H9 (cell line): ENCODE results near the gene LOXL1. TPM values are rescaled to one million over a fixed set of nuclear protein-coding genes. Genes with fewer than 3 reads are reported as not detected.

ENCODE experiments used
- DNase-seq: peaks from one replicate; pipeline ENCODE4 v3.0.0-alpha.2; 2017
- H2AFZ ChIP-seq: one replicate; pipeline ENCODE4 v1.6.1; 2013; ENCODE audit warnings: mild to moderate bottlenecking, low read length, control low read depth, moderate library complexity
- H2AK5ac ChIP-seq: 2 replicates; pipeline ENCODE4 v1.6.1; 2013; ENCODE audit warnings: low read length, control low read depth, mixed read lengths; ENCODE audit not compliant: insufficient read length
- H2BK120ac ChIP-seq: one replicate; pipeline ENCODE4 v1.6.1; 2013; ENCODE audit warnings: low read depth, mild to moderate bottlenecking, low read length, control low read depth, inconsistent platforms; ENCODE audit not compliant: poor library complexity, severe bottlenecking
- H2BK12ac ChIP-seq: 2 replicates; pipeline ENCODE4 v1.6.1; 2013; ENCODE audit warnings: low read length, control low read depth, mixed read lengths, low read depth; ENCODE audit not compliant: insufficient read length
- H2BK15ac ChIP-seq: 2 replicates; pipeline ENCODE4 v1.6.1; 2013; ENCODE audit warnings: low read depth, low read length, control low read depth
- H2BK20ac ChIP-seq: one replicate; pipeline ENCODE4 v1.6.1; 2013; ENCODE audit warnings: low read depth, mild to moderate bottlenecking, low read length, control low read depth, inconsistent platforms; ENCODE audit not compliant: poor library complexity, severe bottlenecking
- H2BK5ac ChIP-seq: 2 replicates; pipeline ENCODE4 v1.6.1; 2013; ENCODE audit warnings: low read length, control low read depth, mixed read lengths; ENCODE audit not compliant: insufficient read length
- H3K14ac ChIP-seq: 2 replicates; pipeline ENCODE4 v1.6.1; 2013; ENCODE audit warnings: low read length, control low read depth; ENCODE audit not compliant: insufficient read depth
- H3K18ac ChIP-seq: 2 replicates; pipeline ENCODE4 v1.6.1; 2013; ENCODE audit warnings: low read depth, mild to moderate bottlenecking, mixed read lengths, low read length, control low read depth; ENCODE audit not compliant: insufficient read length
- H3K23ac ChIP-seq: 2 replicates; pipeline ENCODE4 v1.6.1; 2013; ENCODE audit warnings: low read length, control low read depth, mixed read lengths, low read depth; ENCODE audit not compliant: insufficient read length
- H3K23me2 ChIP-seq: 2 replicates; pipeline ENCODE4 v1.6.1; 2013; ENCODE audit warnings: low read depth, mild to moderate bottlenecking, mixed read lengths, low read length, control low read depth; ENCODE audit not compliant: insufficient read length, poor library complexity, severe bottlenecking
- H3K27ac ChIP-seq: 2 replicates; pipeline ENCODE4 v1.5.1; 2013; ENCODE audit warnings: low read length, control low read depth, mixed read lengths, low read depth; ENCODE audit not compliant: insufficient read length
- H3K27me3 ChIP-seq: 2 replicates; pipeline ENCODE4 v1.6.1; 2013; ENCODE audit warnings: low read length, control low read depth, inconsistent platforms; ENCODE audit not compliant: insufficient read depth
- H3K4ac ChIP-seq: 2 replicates; pipeline ENCODE4 v1.6.1; 2013; ENCODE audit warnings: low read depth, mild to moderate bottlenecking, control low read depth, inconsistent platforms, low read length, moderate library complexity
- H3K4me1 ChIP-seq: 2 replicates; pipeline ENCODE4 v1.6.1; 2013; ENCODE audit warnings: low read length, control low read depth, inconsistent platforms; ENCODE audit not compliant: insufficient read depth
- H3K4me2 ChIP-seq: 2 replicates; pipeline ENCODE4 v1.6.1; 2013; ENCODE audit warnings: low read length, control low read depth, mixed read lengths; ENCODE audit not compliant: insufficient read length, insufficient read depth
- H3K56ac ChIP-seq: 2 replicates; pipeline ENCODE4 v1.6.1; 2013; ENCODE audit warnings: low read depth, mild to moderate bottlenecking, mixed read lengths, low read length, control low read depth; ENCODE audit not compliant: insufficient read length
- H3K79me1 ChIP-seq: 2 replicates; pipeline ENCODE4 v1.6.1; 2013; ENCODE audit warnings: low read depth, mild to moderate bottlenecking, moderate library complexity, low read length, control low read depth, inconsistent platforms; ENCODE audit not compliant: insufficient read depth, poor library complexity, severe bottlenecking
- H3K79me2 ChIP-seq: 2 replicates; pipeline ENCODE4 v1.6.1; 2013; ENCODE audit warnings: low read length, control low read depth, inconsistent platforms; ENCODE audit not compliant: insufficient read depth
- H3K9ac ChIP-seq: 2 replicates; pipeline ENCODE4 v1.6.1; 2013; ENCODE audit warnings: low read length, control low read depth, mixed read lengths; ENCODE audit not compliant: insufficient read length; ENCODE audit errors: extremely low read depth
- H3K9me3 ChIP-seq: one replicate; pipeline ENCODE4 v1.6.1; 2013; ENCODE audit warnings: low read depth, low read length, inconsistent platforms; ENCODE audit not compliant: control insufficient read depth
- H3T11ph ChIP-seq: one replicate; pipeline ENCODE4 v1.6.1; 2013; ENCODE audit warnings: mild to moderate bottlenecking, low read length, control low read depth, inconsistent platforms
- H4K20me1 ChIP-seq: one replicate; pipeline ENCODE4 v1.6.1; 2013; ENCODE audit not compliant: control insufficient read depth, insufficient read length, insufficient read depth
- H4K5ac ChIP-seq: 2 replicates; pipeline ENCODE4 v1.6.1; 2013; ENCODE audit warnings: low read depth, mild to moderate bottlenecking, mixed read lengths, low read length, control low read depth; ENCODE audit not compliant: insufficient read length
- H4K8ac ChIP-seq: replicated peaks from 2 replicates; pipeline ENCODE4 v1.6.1; 2013; ENCODE audit warnings: low read length, control low read depth, mixed read lengths, low read depth; ENCODE audit not compliant: insufficient read length
- H4K91ac ChIP-seq: 2 replicates; pipeline ENCODE4 v1.6.1; 2013; ENCODE audit warnings: low read depth, mild to moderate bottlenecking, moderate library complexity, mixed read lengths, low read length, control low read depth; ENCODE audit not compliant: insufficient read length
- H3K27ac Mint-ChIP-seq, 3 experiments: 2 replicates in 2 of 3; 3 replicates in 1 of 3; pipeline ENCODE4 v1.8.0; 2020 to 2021; ENCODE audit warnings: mixed read lengths in 3 of 3, mild to moderate bottlenecking in 1 of 3, moderate library complexity in 1 of 3
- H3K27me3 Mint-ChIP-seq: 2 replicates; pipeline ENCODE4 v1.8.0; 2021; ENCODE audit warnings: low read depth, mild to moderate bottlenecking, moderate library complexity, mixed read lengths
- H3K36me3 Mint-ChIP-seq, 3 experiments: 2 replicates in 2 of 3; 3 replicates in 1 of 3; pipeline ENCODE4 v1.8.0; 2020 to 2021; ENCODE audit warnings: low read depth in 3 of 3, mixed read lengths in 3 of 3; ENCODE audit not compliant: insufficient read depth in 1 of 3
- H3K4me1 Mint-ChIP-seq, 2 experiments: 2 replicates each; pipeline ENCODE4 v1.8.0; 2020; ENCODE audit warnings: mixed read lengths in 2 of 2
- H3K4me3 Mint-ChIP-seq, 2 experiments: 2 replicates in 1 of 2; 3 replicates in 1 of 2; pipeline ENCODE4 v1.8.0; 2020 to 2021; ENCODE audit warnings: mild to moderate bottlenecking in 2 of 2, mixed read lengths in 2 of 2, moderate library complexity in 1 of 2
- H3K9me3 Mint-ChIP-seq, 2 experiments: 2 replicates in 1 of 2; 3 replicates in 1 of 2; pipeline ENCODE4 v1.8.0; 2020; ENCODE audit warnings: mild to moderate bottlenecking in 2 of 2, mixed read lengths in 2 of 2, moderate library complexity in 1 of 2
- CTCF ChIP-seq: fragments of 200-600 bp; sonication (generic); conservative IDR thresholded peaks from 3 replicates; pipeline ENCODE4 v1.8.0; 2021; ENCODE audit warnings: antibody characterized with exemption, mild to moderate bottlenecking
- WGBS: extraction: QIAGEN DNeasy Blood & Tissue Kit; methylation state at CpG from one replicate; pipeline ENCODE4 v1.1.7; 2013; ENCODE audit warnings: missing lambda C conversion rate, low lambda C conversion rate, mixed read lengths; ENCODE audit not compliant: insufficient read length; ENCODE audit errors: extremely low coverage; 5-methylcytosine and 5-hydroxymethylcytosine counted together
- total RNA-seq: library from RNA; stranded (reverse); gene quantifications from 2 replicates; pipeline ENCODE4 v1.2.1, GENCODE V29; 2021

LOXL1 gene
- total RNA-seq, 1 experiment from 2014 or later, result 9.1 TPM

GRCh38 chr15:73930371-73930770 is 4.1 kb downstream of the LOXL1 start:
- Histone ChIP-seq H3K79me1 (no peaks in the 10 kb centered on the region), H3K9ac (no peak overlapping the region), H2BK120ac (no peak overlapping the region), H4K91ac (no peak overlapping the region), H3K79me2 (no peaks in the 10 kb centered on the region), H3K9me3 (no peaks in the 10 kb centered on the region), H3K27ac (no peak overlapping the region), H3K23ac (no peak overlapping the region), H2BK12ac (no peak overlapping the region), H3K4me1 (peaks cover 2% of the 10 kb centered on the region; the same call in 1 of the 2 replicates), H3K4me2 (no peak overlapping the region), H2BK20ac (no peak overlapping the region), H4K20me1 (no peaks in the 10 kb centered on the region), H3K4ac (no peak overlapping the region), H3T11ph (no peak overlapping the region), H4K5ac (no peak overlapping the region), H2BK15ac (no peak overlapping the region), H2AFZ (no peak overlapping the region), H2BK5ac (no peak overlapping the region), H3K23me2 (peaks cover 13% of the 10 kb centered on the region), H3K14ac (no peak overlapping the region), H3K56ac (no peak overlapping the region), H4K8ac (no peak overlapping the region), H3K18ac (no peak overlapping the region), H3K27me3 (no peaks in the 10 kb centered on the region), H2AK5ac (no peak overlapping the region)
- Mint-ChIP-seq H3K4me3 (no peak overlapping the region), H3K4me1 (peaks cover 23 to 25% of the 10 kb centered on the region in 2 experiments), H3K9me3 (no peaks in the 10 kb centered on the region), H3K36me3 (no peaks in the 10 kb centered on the region), H3K27me3 (peaks cover 7% of the 10 kb centered on the region), H3K27ac (no peak overlapping the region)
- no peak for TF ChIP-seq CTCF
- WGBS, result no CpG with 5 or more reads among the region's 8 CpGs
- DNase-seq, result no peak
